Activated CD4-positive, alpha-beta T cell treated with anti-CD3 and anti-CD28 coated beads, Interleukin-10, Interleukin-2, amounts not matched to agents 100 ng/mL and 50 ng/mL, durations not matched to agents 16 hours and 8 hours (primary cell): ENCODE data around the gene SPRR4.
"Not testable (repeated sequence)": the region's sequence is repeated elsewhere in the genome, so short reads cannot be mapped to it uniquely, and the experiment has no call there.

ENCODE experiments used
- DNase-seq: peaks from one replicate; pipeline ENCODE4 v3.0.0-alpha.2; 2020

SPRR4 gene

GRCh38 chr1:152968248-152968647 is 2.2 kb upstream of the SPRR4 start:
- peak; percentile 46 for DNase-seq

GRCh38 chr1:152969036-152969435 is 1.4 kb upstream of the SPRR4 start:
- DNase-seq: no peak

GRCh38 chr1:152972196-152972886 is 1.9 kb downstream of the SPRR4 start:
- no peak for DNase-seq

- no peak for DNase-seq
These were observed 6.2 kb downstream of the SPRR4 start for GRCh38 chr1:152976688-152977087.

GRCh38 chr1:152977614-152978013 is 7.2 kb downstream of the SPRR4 start:
- DNase-seq: no peak

- no peak for DNase-seq
These were observed 10.2 kb downstream of the SPRR4 start for GRCh38 chr1:152980676-152981075.

- DNase-seq: no peak
These were observed 10.9 kb downstream of the SPRR4 start for GRCh38 chr1:152981146-152981871.

- DNase-seq: no peak
These were observed 11.6 kb downstream of the SPRR4 start for GRCh38 chr1:152982076-152982475.

GRCh38 chr1:152983234-152983633 is 12.8 kb downstream of the SPRR4 start:
- no peak for DNase-seq

- no peak for DNase-seq
These were observed 13.3 kb downstream of the SPRR4 start, which contains the start of gene SPRR1A for GRCh38 chr1:152983743-152984142. Gene SPRR1A, plus strand, starts transcription at chr1:152984081. Its CDS starts 1,150 bp downstream, at chr1:152985231.

GRCh38 chr1:152986578-152986977 is 16.1 kb downstream of the SPRR4 start:
- no peak for DNase-seq

GRCh38 chr1:152993186-152993585 is 22.7 kb downstream of the SPRR4 start:
- no peak for DNase-seq

- DNase-seq: no peak
These were observed 25.4 kb downstream of the SPRR4 start for GRCh38 chr1:152995842-152996241.

- DNase-seq: no peak
These were observed 26.4 kb downstream of the SPRR4 start for GRCh38 chr1:152996633-152997400.

GRCh38 chr1:152997901-152998300 is 27.5 kb downstream of the SPRR4 start:
- DNase-seq: no peak

- DNase-seq: no peak
These were observed 28.0 kb downstream of the SPRR4 start for GRCh38 chr1:152998476-152998875.

- no peak for DNase-seq
These were observed 29.4 kb downstream of the SPRR4 start for GRCh38 chr1:152999818-153000217.

GRCh38 chr1:153000294-153000693 is 29.8 kb downstream of the SPRR4 start:
- no peak for DNase-seq

- no peak for DNase-seq
These were observed 30.9 kb downstream of the SPRR4 start, which contains the start of gene SPRR3 for GRCh38 chr1:153001382-153001781. Gene SPRR3, plus strand, starts transcription at chr1:153001749. Its CDS starts 1,272 bp downstream, at chr1:153003021.

GRCh38 chr1:153011235-153011758 is 40.8 kb downstream of the SPRR4 start:
- DNase-seq: not testable (repeated sequence)

- DNase-seq: not testable (repeated sequence)
These were observed 51.4 kb downstream of the SPRR4 start for GRCh38 chr1:153021829-153022228.
